GM06990 (cell line): ENCODE measurements around the gene PDZD2.

Source experiments
- DNase-seq: peaks from one replicate; pipeline ENCODE4 v3.0.0-alpha.2; 2011; ENCODE audit not compliant: insufficient read length; ENCODE audit errors: extremely low read depth
- H3K27me3 ChIP-seq: replicated peaks from 2 replicates; pipeline ENCODE4 v1.6.0; 2011; ENCODE audit warnings: low read length; ENCODE audit not compliant: control insufficient read depth, insufficient read depth
- H3K36me3 ChIP-seq: 2 replicates; pipeline ENCODE4 v1.5.1; 2011; ENCODE audit warnings: low read length; ENCODE audit not compliant: control insufficient read depth, insufficient read depth
- H3K4me3 ChIP-seq: replicated peaks from 2 replicates; pipeline ENCODE4 v1.5.1; 2011; ENCODE audit warnings: low read depth, mild to moderate bottlenecking, control low read depth, low read length
- CTCF ChIP-seq: IDR thresholded peaks from 2 replicates; pipeline ENCODE4 v1.5.1; 2011; ENCODE audit warnings: low read length, control low read depth, mild to moderate bottlenecking, inconsistent platforms; ENCODE audit not compliant: insufficient read depth, poor library complexity, severe bottlenecking

Gene PDZD2

GRCh38 chr5:32061236-32061635 is 422.3 kb downstream of the PDZD2 start:
- DNase-seq = no peak
- TF ChIP-seq CTCF = no peak
- H3K27me3 ChIP-seq = no peaks in the 10 kb centered on the region

GRCh38 chr5:32066448-32066847 is 427.5 kb downstream of the PDZD2 start:
- no peak overlapping the region for H3K4me3 ChIP-seq
- no peaks in the 10 kb centered on the region for H3K27me3 ChIP-seq
- no peak for TF ChIP-seq CTCF
- H3K36me3 ChIP-seq = no peaks in the 10 kb centered on the region
- no peak for DNase-seq

More at GRCh38 chr5:32061236-32061635, 422.3 kb downstream of the PDZD2 start:
- no peaks in the 10 kb centered on the region for H3K36me3 ChIP-seq
- no peak overlapping the region for H3K4me3 ChIP-seq

GRCh38 chr5:32067774-32068470 is 429.0 kb downstream of the PDZD2 start:
- no peak for DNase-seq
- TF ChIP-seq CTCF = no peak
- H3K36me3 ChIP-seq = no peaks in the 10 kb centered on the region

GRCh38 chr5:32068561-32068960 is 429.6 kb downstream of the PDZD2 start:
- Histone ChIP-seq H3K4me3 (no peak overlapping the region), H3K27me3 (no peaks in the 10 kb centered on the region), H3K36me3 (no peaks in the 10 kb centered on the region)
- no peak for TF ChIP-seq CTCF
- no peak for DNase-seq

More at GRCh38 chr5:32067774-32068470, 429.0 kb downstream of the PDZD2 start:
- Histone ChIP-seq H3K27me3 (no peaks in the 10 kb centered on the region), H3K4me3 (no peak overlapping the region)

GRCh38 chr5:32069396-32069795 is 430.5 kb downstream of the PDZD2 start:
- Histone ChIP-seq H3K27me3 (no peaks in the 10 kb centered on the region), H3K4me3 (no peak overlapping the region), H3K36me3 (no peaks in the 10 kb centered on the region)
- no peak for TF ChIP-seq CTCF
- DNase-seq = no peak
